HG03139 (cell line): ENCODE data around the gene PSMB3.
"Not testable (repeated sequence)": the region's sequence is repeated elsewhere in the genome, so short reads cannot be mapped to it uniquely, and the experiment has no call there.

Experiments used
- ATAC-seq: cut with Tn5 transposase; IDR thresholded peaks from one replicate; pipeline ENCODE4 v1.9.1; 2021; ENCODE audit not compliant: unreplicated experiment

Gene PSMB3

DNA sequence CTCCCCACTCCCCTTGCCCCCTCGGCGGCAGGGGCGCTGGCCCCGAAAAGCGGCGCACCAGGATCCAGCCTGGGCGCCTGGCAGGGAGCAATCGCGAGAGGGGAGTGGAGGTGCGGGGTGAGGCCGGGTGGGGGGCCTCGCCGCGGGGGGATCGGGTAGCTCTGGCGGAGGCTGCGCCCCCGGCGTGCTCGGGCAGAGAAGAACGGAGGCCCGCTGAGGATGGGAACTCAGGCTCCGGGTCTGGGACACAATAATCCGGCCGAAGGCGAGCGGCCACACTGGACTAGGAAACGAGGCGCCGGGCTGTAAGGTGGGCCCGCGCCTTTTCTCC, 3.7 kb upstream of the PSMB3 start:
- ATAC-seq, result no peak

DNA sequence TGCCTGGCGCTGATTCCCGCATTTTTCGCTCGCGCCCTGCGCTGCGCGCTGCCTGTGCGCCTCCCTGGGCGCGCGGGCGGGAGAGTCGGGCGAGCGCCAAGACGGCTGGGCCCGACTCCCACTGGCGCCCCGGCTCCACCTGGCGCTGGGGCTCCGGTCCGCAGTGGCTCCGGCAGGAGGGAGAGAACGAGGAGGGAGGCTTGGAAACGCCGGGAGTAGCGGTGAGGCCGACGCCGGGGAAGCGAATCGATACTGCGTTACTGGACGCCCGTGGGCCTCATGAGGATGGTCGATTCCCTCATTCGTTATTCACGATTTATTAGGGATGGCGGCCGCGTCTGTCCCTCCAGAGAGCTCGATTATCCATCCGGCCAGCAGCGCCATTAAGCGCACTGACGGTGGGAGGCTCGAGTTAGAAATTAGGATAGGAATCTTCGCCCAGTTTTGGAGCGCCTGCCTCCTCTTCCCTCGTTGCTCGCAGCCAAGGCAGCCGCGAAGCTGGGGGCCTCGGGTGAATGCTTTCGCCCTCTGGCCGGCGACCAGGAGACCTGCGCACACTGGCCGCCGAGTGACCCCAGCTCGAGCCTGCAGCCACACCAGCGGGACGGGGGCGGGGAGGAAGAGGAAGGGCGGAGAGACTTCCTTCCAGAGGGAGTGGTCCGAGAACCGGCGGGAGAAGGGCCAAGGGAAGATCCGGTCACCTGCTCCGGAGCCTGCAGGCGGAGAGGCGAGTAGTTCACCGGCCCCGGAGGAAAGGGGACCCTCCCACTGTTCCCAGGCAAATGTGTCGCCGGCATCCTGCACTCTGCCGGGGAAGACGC, 3.1 kb upstream of the PSMB3 start:
- no peak for ATAC-seq

GRCh38 chr17:38750044-38750311, 2.6 kb upstream of the PSMB3 start:
- ATAC-seq, result no peak

DNA sequence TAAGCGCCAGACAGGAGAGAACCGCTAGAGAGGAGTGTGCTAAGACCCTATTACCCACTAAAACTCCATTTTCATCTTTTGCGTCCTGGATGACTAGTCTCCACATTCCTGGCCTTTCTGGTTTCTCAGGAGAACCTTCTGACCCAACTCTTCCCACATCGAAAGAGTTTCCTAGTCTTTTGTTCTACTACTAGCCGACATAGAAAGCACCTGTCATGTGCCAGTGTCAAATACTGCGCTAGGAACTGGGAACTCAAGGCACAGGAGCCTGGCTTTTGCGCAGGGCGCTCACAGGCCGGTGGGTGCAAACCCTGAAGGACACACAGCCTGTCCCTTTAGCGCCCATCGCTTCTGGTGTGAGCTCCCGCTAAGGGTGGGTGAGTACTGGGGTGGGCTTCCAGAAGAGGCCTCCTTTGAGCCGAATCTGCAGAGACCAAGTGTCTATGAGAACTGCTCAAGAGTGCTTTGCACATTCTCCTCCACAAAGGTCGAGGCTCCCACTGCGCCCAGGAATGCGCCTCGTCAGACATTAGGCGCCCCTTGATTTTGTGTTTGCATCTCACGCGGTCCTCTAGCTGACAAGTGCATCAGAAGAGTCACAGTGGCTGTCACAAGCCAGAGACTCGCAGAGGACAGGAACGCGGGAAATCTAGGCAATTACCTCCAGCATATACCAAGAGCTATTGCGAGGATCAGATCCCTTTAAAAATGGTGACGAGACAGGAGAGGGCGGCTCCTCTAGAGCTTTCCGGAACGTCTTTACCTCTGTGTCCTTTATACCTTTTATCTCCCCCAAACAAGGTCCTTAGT, 2.0 kb upstream of the PSMB3 start:
- ATAC-seq, result no peak

GRCh38 chr17:38751144-38751807, 1.3 kb upstream of the PSMB3 start:
- no peak for ATAC-seq

DNA sequence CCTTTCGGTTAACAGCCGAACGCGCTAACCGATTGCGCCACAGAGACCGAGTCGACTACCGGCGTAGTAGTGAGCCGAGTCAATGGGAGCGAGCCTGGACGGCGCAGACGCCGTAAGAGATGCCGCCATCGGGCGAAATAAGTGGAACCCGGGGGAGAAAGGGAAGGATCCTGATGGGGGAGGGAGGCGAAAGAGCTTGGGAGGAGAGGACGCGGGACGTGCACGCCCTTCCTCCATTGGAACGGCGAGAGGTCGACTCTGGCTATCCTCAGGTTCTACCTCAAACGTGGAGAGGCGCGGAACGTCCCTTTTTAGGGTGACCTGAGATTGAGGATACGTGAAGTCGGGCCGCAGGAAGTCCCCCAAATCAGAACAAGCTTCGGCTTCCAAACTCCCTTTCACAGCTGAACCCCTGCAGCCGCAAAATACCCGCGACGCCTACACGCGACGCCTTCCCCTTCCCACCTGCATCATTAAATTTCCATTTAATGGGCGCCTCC, 683 bp upstream of the PSMB3 start:
- no peak for ATAC-seq

DNA sequence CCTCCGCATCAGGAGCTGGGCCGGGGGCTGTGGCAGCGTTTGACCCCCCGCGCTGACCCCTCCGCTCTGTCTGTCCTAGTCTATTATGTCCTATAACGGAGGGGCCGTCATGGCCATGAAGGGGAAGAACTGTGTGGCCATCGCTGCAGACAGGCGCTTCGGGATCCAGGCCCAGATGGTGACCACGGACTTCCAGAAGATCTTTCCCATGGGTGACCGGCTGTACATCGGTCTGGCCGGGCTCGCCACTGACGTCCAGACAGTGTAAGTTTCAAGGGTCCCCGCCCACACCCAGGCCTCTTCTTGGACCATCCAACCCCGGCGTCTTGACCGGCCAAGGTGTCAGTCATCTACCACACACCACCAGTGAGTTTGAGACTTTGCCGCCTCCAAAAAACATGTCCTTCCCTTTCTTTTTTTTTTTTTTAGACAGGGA, 548 bp downstream of the PSMB3 start:
- no peak for ATAC-seq

- ATAC-seq, result no peak
Observed at GRCh38 chr17:38761612-38762011, 9.1 kb downstream of the PSMB3 start.

GRCh38 chr17:38762231-38762630, 9.7 kb downstream of the PSMB3 start:
- ATAC-seq, result no peak

- no peak for ATAC-seq
Observed at GRCh38 chr17:38766341-38766740, 13.8 kb downstream of the PSMB3 start.

GRCh38 chr17:38768417-38768816, 15.9 kb downstream of the PSMB3 start:
- ATAC-seq, result no peak

DNA sequence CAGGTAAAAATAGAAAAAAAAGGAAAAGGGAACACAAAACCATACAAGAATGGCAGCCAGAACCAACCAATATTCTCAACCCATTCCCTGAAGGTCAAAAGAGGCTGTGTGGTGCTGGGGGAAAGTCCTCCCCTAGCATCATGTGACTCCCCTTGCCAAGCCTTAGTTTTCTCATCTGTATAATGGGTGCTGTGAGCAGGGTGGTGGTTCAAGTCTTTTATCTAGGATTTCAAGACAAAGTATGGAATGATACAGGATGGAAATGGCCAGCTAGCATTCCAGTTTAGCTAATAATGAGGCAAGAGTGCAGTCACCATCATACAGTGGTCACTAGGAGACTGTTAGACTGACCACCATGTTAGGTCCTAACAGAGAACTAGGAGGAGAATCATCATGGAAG, 20.7 kb downstream of the PSMB3 start:
- ATAC-seq, result no peak

DNA sequence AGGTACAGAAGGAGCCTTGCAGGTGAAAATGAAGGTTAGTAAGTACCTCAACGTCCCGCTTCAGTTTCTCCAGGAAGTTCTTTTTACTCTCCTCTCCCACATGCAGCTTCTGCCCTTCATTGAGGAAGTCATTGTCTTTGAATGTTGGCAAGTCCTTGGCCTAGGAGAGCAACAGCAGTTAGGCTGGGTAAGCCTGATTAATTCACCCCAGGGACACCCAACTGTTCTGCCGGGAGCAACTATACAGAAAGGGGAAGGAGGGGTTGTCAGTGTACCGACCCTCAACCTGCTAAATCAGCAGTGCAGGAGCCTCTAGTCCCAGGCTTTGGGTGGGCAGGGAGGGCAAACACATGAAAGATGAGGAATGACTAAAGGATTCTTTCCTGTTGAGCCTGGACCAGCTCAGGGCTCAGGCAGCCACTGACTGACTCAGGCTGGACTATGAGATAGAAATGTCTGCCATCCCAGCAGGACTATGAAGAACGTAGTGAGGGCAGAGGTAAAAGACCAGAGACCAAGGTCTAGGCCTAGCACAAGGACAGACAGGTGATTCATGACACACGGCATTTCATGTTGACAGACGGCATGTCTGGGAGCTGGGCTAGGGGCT, 25.2 kb downstream of the PSMB3 start:
- ATAC-seq, result no peak

DNA sequence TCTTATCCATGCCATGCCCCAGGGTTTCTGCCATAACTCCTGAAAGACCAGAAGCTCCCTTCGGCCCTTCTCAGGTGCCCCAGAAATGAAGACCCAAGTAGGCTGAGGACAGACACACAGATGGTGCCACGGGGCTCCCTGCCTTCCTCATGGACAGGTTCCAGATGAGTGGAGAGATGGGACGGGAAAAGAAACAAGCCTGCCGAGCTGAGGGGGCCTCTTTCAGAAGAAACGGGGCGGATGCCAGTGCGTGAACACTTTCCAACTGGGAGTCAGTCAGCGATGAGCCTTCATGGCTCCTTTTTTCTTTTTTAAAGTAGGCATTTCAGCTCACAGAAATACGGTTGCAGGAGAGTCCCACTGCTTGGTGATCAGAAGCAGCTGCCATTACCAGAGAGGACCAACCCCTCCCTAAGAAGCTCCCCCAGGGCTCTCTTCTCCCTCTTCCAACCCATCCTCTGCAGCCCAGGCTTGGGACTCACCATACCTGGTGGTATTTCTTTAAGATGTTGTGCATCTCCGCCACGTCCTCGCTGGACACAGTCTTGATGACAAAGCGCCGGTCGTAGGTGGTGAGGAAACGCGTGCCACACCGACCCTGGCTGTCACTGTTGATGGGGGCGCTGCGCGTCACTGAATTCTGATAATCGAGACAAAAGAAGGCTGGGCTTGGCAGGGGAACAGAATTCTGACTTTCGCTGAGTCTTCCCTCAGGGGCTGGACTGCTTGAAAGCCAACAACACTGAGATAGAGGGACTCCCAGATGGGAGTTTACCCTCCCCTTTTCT, 27.6 kb downstream of the PSMB3 start:
- ATAC-seq, result no peak

- no peak for ATAC-seq
Observed at GRCh38 chr17:38783227-38783626, 30.7 kb downstream of the PSMB3 start.

GRCh38 chr17:38786372-38786771, 33.8 kb downstream of the PSMB3 start:
- no peak for ATAC-seq

GRCh38 chr17:38787999-38788398, 35.5 kb downstream of the PSMB3 start:
- not testable (repeated sequence) for ATAC-seq

- ATAC-seq, result no peak
Observed at GRCh38 chr17:38789185-38789584, 36.6 kb downstream of the PSMB3 start.

- ATAC-seq, result not testable (repeated sequence)
Observed at GRCh38 chr17:38790148-38790707, 37.7 kb downstream of the PSMB3 start.

GRCh38 chr17:38791162-38791561, 38.6 kb downstream of the PSMB3 start:
- ATAC-seq, result no peak
